SU-DHL-6 (cell line): Measurements from ENCODE around the gene CUTC.
"Not testable (repeated sequence)": the region's sequence is repeated elsewhere in the genome, so short reads cannot be mapped to it uniquely, and the experiment has no call there.

ENCODE experiments used
- H2AFZ ChIP-seq: fragments of 200-600 bp; sonication (generic); 2 replicates; pipeline ENCODE4 v1.6.1; 2014; ENCODE audit warnings: low read depth, mild to moderate bottlenecking, moderate library complexity, mixed read lengths, antibody characterized with exemption, low read length; ENCODE audit not compliant: severe bottlenecking
- H3F3A ChIP-seq: fragments of 200-600 bp; shearing (Covaris generic); 2 replicates; pipeline ENCODE4 v1.6.0; 2016; ENCODE audit warnings: antibody characterized with exemption, mild to moderate bottlenecking; ENCODE audit not compliant: insufficient read depth
- H3K27ac ChIP-seq: fragments of 200-600 bp; sonication (generic); 2 replicates; pipeline ENCODE4 v1.5.1; 2016; ENCODE audit warnings: low read depth, mild to moderate bottlenecking, low read length, moderate library complexity, mixed read lengths
- H3K27me3 ChIP-seq: fragments of 200-600 bp; sonication (generic), shearing (Covaris generic); 2 replicates; pipeline ENCODE4 v1.6.0; 2014; ENCODE audit warnings: mild to moderate bottlenecking, low read length
- H3K36me3 ChIP-seq: fragments of 200-600 bp; sonication (generic); 2 replicates; pipeline ENCODE4 v1.6.1; 2014; ENCODE audit warnings: mild to moderate bottlenecking, low read length, mixed read lengths
- H3K4me2 ChIP-seq: fragments of 300-600, 200-600 bp; shearing (Covaris generic), sonication (generic); 2 replicates; pipeline ENCODE4 v1.6.0; 2014; ENCODE audit warnings: low read length, low read depth, mild to moderate bottlenecking; ENCODE audit not compliant: poor library complexity, severe bottlenecking
- H3K4me3 ChIP-seq: fragments of 200-600 bp; sonication (generic); 2 replicates; pipeline ENCODE4 v1.5.1; 2014; ENCODE audit warnings: antibody characterized with exemption, low read length, mild to moderate bottlenecking, mixed read lengths; ENCODE audit not compliant: insufficient read depth, poor library complexity, severe bottlenecking
- H3K79me2 ChIP-seq: fragments of 200-600 bp; sonication (generic); 2 replicates; pipeline ENCODE4 v1.6.1; 2014; ENCODE audit warnings: mild to moderate bottlenecking, low read length, moderate library complexity; ENCODE audit not compliant: insufficient read depth
- H3K9ac ChIP-seq: fragments of 200-600 bp; sonication (generic); 2 replicates; pipeline ENCODE4 v1.7.0; 2014; ENCODE audit warnings: mild to moderate bottlenecking, low read length
- H3K9me2 ChIP-seq: fragments of 200-600 bp; sonication (generic); replicated peaks from 2 replicates; pipeline ENCODE4 v1.6.1; 2014; ENCODE audit warnings: low read length; ENCODE audit not compliant: insufficient read depth
- H3K9me3 ChIP-seq: fragments of 200-600 bp; sonication (generic); 2 replicates; pipeline ENCODE4 v1.6.1; 2014; ENCODE audit warnings: low read length, mixed read lengths; ENCODE audit not compliant: insufficient read depth
- H4K20me1 ChIP-seq: fragments of 200-600 bp; sonication (generic); 2 replicates; pipeline ENCODE4 v1.6.1; 2014; ENCODE audit warnings: low read depth, mild to moderate bottlenecking, antibody characterized with exemption, low read length, moderate library complexity, mixed read lengths
- EZH2phosphoT487 ChIP-seq: fragments of 200-600 bp; sonication (generic), shearing (Covaris generic); conservative IDR thresholded peaks from 2 replicates; pipeline ENCODE4 v1.6.1; 2018; ENCODE audit warnings: mild to moderate bottlenecking, antibody characterized with exemption, low read length, moderate library complexity, mixed read lengths
- TF ChIP-seq, protein P1 (sequence below): fragments of 200-600 bp; sonication (generic); IDR thresholded peaks from one replicate; pipeline ENCODE4 v1.5.1; 2017; ENCODE audit warnings: antibody characterized with exemption, mild to moderate bottlenecking, low read length, moderate library complexity; ENCODE audit not compliant: insufficient read depth, poor library complexity, severe bottlenecking

The CUTC gene

DNA sequence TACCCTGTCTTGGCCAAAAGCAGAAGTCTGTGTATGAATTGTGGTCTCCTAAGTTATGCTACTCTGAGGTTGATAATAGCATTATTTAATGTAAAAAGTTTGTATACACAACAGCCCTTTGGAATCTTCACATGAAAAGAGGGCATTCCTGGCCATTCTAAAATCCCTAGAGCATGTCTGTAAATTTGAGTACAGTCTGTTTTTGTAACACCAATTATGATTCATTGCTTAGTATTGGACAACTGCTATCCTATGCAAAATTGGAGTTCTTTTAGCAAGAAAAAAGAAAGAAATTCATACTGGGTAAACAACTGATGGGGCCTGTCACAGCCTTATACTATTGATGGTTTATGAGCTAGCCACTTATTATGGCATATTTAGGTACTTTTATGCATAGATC lies 10.2 kb downstream of the CUTC start:
- H3K79me2 ChIP-seq, result peaks cover 29% of the 10 kb centered on the region
- H3K4me3 ChIP-seq, result no peak overlapping the region
- TF ChIP-seq EZH2phosphoT487, result no peak
- TF ChIP-seq, protein P1, sequence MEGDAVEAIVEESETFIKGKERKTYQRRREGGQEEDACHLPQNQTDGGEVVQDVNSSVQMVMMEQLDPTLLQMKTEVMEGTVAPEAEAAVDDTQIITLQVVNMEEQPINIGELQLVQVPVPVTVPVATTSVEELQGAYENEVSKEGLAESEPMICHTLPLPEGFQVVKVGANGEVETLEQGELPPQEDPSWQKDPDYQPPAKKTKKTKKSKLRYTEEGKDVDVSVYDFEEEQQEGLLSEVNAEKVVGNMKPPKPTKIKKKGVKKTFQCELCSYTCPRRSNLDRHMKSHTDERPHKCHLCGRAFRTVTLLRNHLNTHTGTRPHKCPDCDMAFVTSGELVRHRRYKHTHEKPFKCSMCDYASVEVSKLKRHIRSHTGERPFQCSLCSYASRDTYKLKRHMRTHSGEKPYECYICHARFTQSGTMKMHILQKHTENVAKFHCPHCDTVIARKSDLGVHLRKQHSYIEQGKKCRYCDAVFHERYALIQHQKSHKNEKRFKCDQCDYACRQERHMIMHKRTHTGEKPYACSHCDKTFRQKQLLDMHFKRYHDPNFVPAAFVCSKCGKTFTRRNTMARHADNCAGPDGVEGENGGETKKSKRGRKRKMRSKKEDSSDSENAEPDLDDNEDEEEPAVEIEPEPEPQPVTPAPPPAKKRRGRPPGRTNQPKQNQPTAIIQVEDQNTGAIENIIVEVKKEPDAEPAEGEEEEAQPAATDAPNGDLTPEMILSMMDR, result no peak
- H2AFZ ChIP-seq, result no peak overlapping the region
- H3K4me2 ChIP-seq, result no peak overlapping the region
- no peaks in the 10 kb centered on the region for H3K27me3 ChIP-seq
- H3K36me3 ChIP-seq, result peaks cover 65% of the 10 kb centered on the region
- H3K9ac ChIP-seq, result no peak overlapping the region
- peaks cover 8% of the 10 kb centered on the region; the same call in 1 of the 2 replicates for H3K9me3 ChIP-seq
- H3K9me2 ChIP-seq, result no peaks in the 10 kb centered on the region
- H4K20me1 ChIP-seq, result no peaks in the 10 kb centered on the region
- no peaks in the 10 kb centered on the region for H3F3A ChIP-seq
- no peak overlapping the region for H3K27ac ChIP-seq

DNA sequence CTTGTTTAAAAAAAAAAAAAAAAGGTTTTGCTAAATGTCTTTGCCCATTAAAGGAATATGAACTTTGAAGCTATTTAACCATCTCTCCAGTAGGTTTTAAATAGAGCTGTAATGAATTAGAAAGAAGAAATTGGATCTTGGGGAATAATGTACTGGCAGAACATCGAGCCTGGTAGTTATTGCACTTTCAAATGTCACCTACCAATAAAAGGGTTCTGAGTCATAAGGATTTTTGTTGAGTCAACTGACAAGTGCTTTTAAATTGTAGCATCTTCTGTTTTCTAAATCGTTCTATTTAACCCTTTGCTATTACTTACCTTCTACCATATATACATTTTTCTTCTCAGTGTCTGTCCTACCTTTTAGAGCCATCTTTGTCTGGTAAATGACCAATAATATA lies 10.7 kb downstream of the CUTC start:
- Histone ChIP-seq H3K79me2 (peaks cover 24% of the 10 kb centered on the region), H3K27ac (no peak overlapping the region), H3K36me3 (peaks cover 65% of the 10 kb centered on the region), H3K9me3 (peaks cover 8% of the 10 kb centered on the region; the same call in 1 of the 2 replicates), H3K9me2 (no peaks in the 10 kb centered on the region), H3K27me3 (no peaks in the 10 kb centered on the region), H4K20me1 (no peaks in the 10 kb centered on the region), H3K4me3 (no peak overlapping the region), H3K9ac (no peak overlapping the region), H2AFZ (no peak overlapping the region), H3F3A (no peaks in the 10 kb centered on the region), H3K4me2 (no peak overlapping the region)
- no peak for TF ChIP-seq EZH2phosphoT487
- TF ChIP-seq, protein P1, result no peak

DNA sequence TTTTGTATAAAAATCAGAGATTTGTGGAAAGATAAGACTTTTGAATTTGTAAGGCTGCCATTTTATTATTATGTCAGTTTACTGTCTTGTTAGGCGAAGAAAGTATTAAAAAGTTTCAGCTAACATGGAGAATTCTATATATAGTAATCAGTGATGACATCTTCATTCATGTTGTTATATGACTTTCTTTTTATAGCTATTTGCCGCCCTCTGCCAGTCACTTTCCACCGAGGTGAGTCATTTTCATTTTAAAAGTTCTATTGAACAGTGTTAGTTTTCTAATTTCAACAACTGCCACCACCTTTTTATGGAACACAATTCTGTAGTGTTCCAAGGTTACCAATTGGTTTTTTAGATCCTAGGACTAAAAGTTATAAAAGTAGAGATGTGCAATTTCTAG lies 11.8 kb downstream of the CUTC start:
- no peaks in the 10 kb centered on the region; the same call in 1 of the 2 replicates for H4K20me1 ChIP-seq
- peaks cover 19% of the 10 kb centered on the region; the same call in 1 of the 2 replicates for H3K79me2 ChIP-seq
- TF ChIP-seq, protein P1, result no peak
- TF ChIP-seq EZH2phosphoT487, result no peak

DNA sequence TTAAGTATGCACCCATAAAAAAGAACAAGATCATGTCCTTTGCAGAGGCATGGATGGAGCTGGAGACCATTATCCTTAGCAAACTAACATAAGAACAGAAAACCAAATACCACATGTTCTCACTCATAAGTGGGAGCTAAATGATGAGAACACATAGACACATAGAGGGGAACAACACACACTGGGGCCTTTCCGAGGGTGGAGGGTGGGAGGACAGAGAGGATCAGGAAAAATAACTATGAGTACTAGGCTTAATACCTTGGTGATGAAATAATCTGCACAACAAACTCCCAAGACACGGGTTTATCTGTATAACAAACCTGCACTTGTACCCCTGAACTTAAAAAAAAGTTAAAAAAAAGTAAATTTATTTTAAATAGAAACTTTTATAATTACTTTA lies 14.1 kb downstream of the CUTC start:
- H3K27me3 ChIP-seq, result not testable (repeated sequence)
- H3K36me3 ChIP-seq, result peaks cover 65% of the 10 kb centered on the region

More for the DNA sequence above, 11.8 kb downstream of the CUTC start:
- no peaks in the 10 kb centered on the region for H3K27me3 ChIP-seq
- no peak overlapping the region for H2AFZ ChIP-seq
- no peak overlapping the region for H3K4me2 ChIP-seq
- no peaks in the 10 kb centered on the region for H3F3A ChIP-seq
- no peak overlapping the region for H3K27ac ChIP-seq
- no peak overlapping the region for H3K4me3 ChIP-seq
- no peaks in the 10 kb centered on the region for H3K9me2 ChIP-seq
- H3K9me3 ChIP-seq, result peaks cover 8% of the 10 kb centered on the region; the same call in 1 of the 2 replicates
- H3K36me3 ChIP-seq, result peaks cover 68% of the 10 kb centered on the region
- no peak overlapping the region for H3K9ac ChIP-seq

More for the DNA sequence above, 14.1 kb downstream of the CUTC start:
- H3K9ac ChIP-seq, H2AFZ ChIP-seq, H4K20me1 ChIP-seq, H3K9me2 ChIP-seq, H3K79me2 ChIP-seq, H3K27ac ChIP-seq, H3K9me3 ChIP-seq, H3F3A ChIP-seq, H3K4me3 ChIP-seq, H3K4me2 ChIP-seq: not testable (repeated sequence)
